NB4 (cell line): ENCODE results near the gene ZFP92.

Experiments
- CTCF ChIP-seq: IDR thresholded peaks from one replicate; pipeline ENCODE4 v1.5.1; 2012; ENCODE audit warnings: low read depth, low read length
- MYC ChIP-seq: IDR thresholded peaks from 2 replicates; pipeline ENCODE4 v1.6.1; 2011; ENCODE audit warnings: low read depth, low read length
- POLR2A ChIP-seq: IDR thresholded peaks from 2 replicates; pipeline ENCODE4 v1.6.1; 2011; ENCODE audit warnings: mild to moderate bottlenecking; ENCODE audit not compliant: insufficient read length; ENCODE audit errors: extremely low read depth

DNA sequence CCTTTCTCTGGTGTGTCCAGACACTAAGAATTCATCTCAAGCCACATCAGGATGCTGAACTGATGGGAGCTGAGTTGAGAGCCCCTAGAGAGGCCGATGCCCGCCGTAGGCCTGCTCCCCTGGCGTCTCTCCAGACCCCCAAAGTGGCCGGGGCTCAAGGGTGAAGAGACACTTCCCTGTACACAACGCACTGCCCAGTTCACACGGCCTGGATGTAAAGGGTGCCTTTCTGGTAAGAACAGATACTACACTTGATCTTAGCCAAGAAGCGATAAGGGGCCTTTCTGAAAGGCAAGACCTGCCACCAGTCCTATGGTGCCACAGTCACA lies 39.6 kb downstream of the ZFP92 start:
- TF ChIP-seq CTCF (no peak), POLR2A (no peak), MYC (no peak)
